HG03108 (cell line): ENCODE data around the gene KRT25.

Experiments
- ATAC-seq: cut with Tn5 transposase; IDR thresholded peaks from one replicate; pipeline ENCODE4 v1.9.1; 2021; ENCODE audit warnings: moderate library complexity; ENCODE audit not compliant: unreplicated experiment

The KRT25 gene

GRCh38 chr17:40699371-40699770, 55.8 kb downstream of the KRT25 start:
- ATAC-seq: no peak
